Gastrocnemius medialis (tissue), 4 donors: Measurements from ENCODE around the gene FOXF2. TPM values are rescaled to one million over a fixed set of nuclear protein-coding genes. Genes with fewer than 3 reads are reported as not detected.
A peak's percentile ranks its signal among the peaks of the same experiment; 100 is the strongest.

Source experiments
- ATAC-seq, 2 donors: fragments of 150-250 bp; one replicate each; pipeline ENCODE4 v1.9.1; 2016
- DNase-seq, 2 donors: peaks; one replicate each; pipeline ENCODE4 v3.0.0-alpha.2; 2019
- H3K27ac ChIP-seq, 4 donors: fragments of 200-600 bp; sonication (generic); 1 replicate in 1 of 4; 2 replicates in 3 of 4; pipeline ENCODE4 v1.5.1; 2016 to 2018; ENCODE audit warnings: mild to moderate bottlenecking in 2 of 4, moderate library complexity in 1 of 4
- H3K27me3 ChIP-seq, 3 donors: fragments of 200-600 bp; sonication (generic) in 2 of 3; 1 replicate in 1 of 3; 2 replicates in 2 of 3; pipeline versions ENCODE4 v1.5.1 to v1.6.0; 2016 to 2019; ENCODE audit warnings: mild to moderate bottlenecking in 1 of 3, moderate library complexity in 1 of 3
- H3K36me3 ChIP-seq, 2 donors: fragments of 200-600 bp; sonication (generic) in 1 of 2; one replicate each; pipeline ENCODE4 v1.5.1; 2017 to 2018
- H3K4me1 ChIP-seq, 2 donors: fragments of 200-600 bp; sonication (generic) in 1 of 2; one replicate each; pipeline ENCODE4 v1.5.1; 2016 to 2017; ENCODE audit warnings: mild to moderate bottlenecking in 2 of 2
- H3K4me3 ChIP-seq, 4 donors: fragments of 200-600 bp; sonication (generic) in 3 of 4; 1 replicate in 1 of 4; 2 replicates in 3 of 4; pipeline ENCODE4 v1.5.1; 2016 to 2019; ENCODE audit warnings: mild to moderate bottlenecking in 2 of 4
- H3K9me3 ChIP-seq, 3 donors: fragments of 200-600 bp; sonication (generic) in 2 of 3; 1 replicate in 1 of 3; 2 replicates in 2 of 3; pipeline ENCODE4 v1.5.1; 2016 to 2019
- CTCF ChIP-seq, 5 experiments: fragments of 450-650 bp in 3 of 5; fragments of 200-600 bp in 2 of 5; sonication (generic) in 2 of 5; IDR thresholded peaks in 4 of 5; conservative IDR thresholded peaks in 1 of 5; 1 replicate in 4 of 5; 2 replicates in 1 of 5; pipeline ENCODE4 v1.5.1; 2016 to 2019; ENCODE audit warnings: antibody characterized with exemption in 5 of 5, mild to moderate bottlenecking in 3 of 5, moderate library complexity in 3 of 5
- POLR2A ChIP-seq, 2 donors: fragments of 450-650 bp; IDR thresholded peaks; one replicate each; pipeline ENCODE4 v1.6.1; 2017; ENCODE audit warnings: antibody characterized with exemption in 2 of 2, mild to moderate bottlenecking in 2 of 2, moderate library complexity in 2 of 2
- in situ Hi-C, 4 donors: fragments of 200-750 bp; cut with MboI; loops; one replicate each; pipeline versions ENCODE4 v1.15.0 to v1.8.0; 2017; ENCODE audit warnings: low sequenced_read_pairs in 4 of 4
- intact Hi-C: fragments of 100-400 bp; cut with DNase I; formaldehyde crosslinking; loops from one replicate; pipeline ENCODE4 v1.15.1; 2023; ENCODE audit warnings: low total_unique reads
- total RNA-seq, 4 donors: library from RNA; depleted of rRNA; stranded (reverse); fragments of >200 nt; gene quantifications; one replicate each; pipeline versions ENCODE4 v1.1.0 to v1.2.3, GENCODE V29; 2016

Gene FOXF2
- total RNA-seq, 4 donors from 2014 or later: 0.31 to 2.2 (median 1.1) TPM

DNA sequence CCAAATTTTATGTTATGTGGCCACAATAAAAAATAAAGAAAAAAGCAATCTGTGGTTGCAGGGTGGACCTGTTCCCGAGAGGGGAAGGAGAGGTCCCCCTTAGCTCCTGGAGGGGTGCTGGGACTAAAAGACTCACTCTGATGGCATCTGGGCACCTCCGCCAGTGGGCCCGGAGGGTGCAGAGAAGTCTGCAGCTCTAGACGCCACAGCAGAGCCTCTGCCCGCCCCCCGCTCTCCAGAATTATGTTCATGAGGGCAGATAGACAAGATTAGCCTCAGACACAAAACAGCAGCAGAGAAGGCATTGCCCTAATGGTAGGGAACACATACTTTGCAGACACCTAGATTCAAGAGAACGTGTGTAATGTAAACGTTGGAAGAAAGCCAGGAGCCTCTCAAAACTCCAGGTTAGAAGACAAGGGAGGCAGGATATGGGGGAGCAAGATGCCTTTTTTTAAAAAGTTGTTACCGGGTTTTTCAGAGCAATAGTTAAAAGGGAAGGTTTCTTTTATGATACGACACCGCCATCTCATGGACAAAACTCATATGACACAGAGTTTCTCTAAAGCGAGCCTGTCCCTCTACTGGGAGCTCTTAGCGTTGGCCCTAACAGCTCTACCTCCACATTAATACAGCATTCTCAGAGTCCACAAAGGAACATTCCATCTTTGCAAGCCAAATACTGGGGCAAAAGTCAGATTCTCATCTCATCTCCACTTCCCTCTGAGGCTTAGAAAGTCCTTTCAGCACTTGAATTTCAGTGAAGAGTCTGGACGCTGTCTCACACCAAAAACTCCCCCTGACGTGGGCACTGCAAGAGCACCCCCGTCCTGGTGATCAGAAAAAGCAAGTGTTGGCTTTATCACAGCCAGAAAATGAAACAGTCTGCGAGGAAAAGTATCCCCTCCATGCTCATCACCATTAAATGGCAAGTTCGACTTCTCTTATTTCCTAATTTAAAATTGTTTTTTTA lies 47.2 kb downstream of the FOXF2 start:
- Histone ChIP-seq H3K4me3 (no peak overlapping the region), H3K9me3 (no peaks in the 10 kb centered on the region), H3K27ac (no peak overlapping the region), H3K36me3 (no peaks in the 10 kb centered on the region), H3K27me3 (peaks cover 0 to 18% (median 15%) of the 10 kb centered on the region in 3 donors), H3K4me1 (no peaks in the 10 kb centered on the region)
- DNase-seq (no peak), ATAC-seq (peak; percentile 65 to 81)
- intact Hi-C loops: loop anchor here (5.0 kb wide), 2 partner anchors 714 to 844 kb away; no protein-coding TSS in a partner anchor
- TF ChIP-seq CTCF (IDR thresholded peaks at IDR 0.05 in 4 of 5, conservative IDR thresholded peaks at IDR 0.05 in 1 of 5): peak; percentile 61 to 70 (median 65)
- no peak for TF ChIP-seq POLR2A (IDR thresholded peaks at IDR 0.05)
- in situ Hi-C loops: no loop called here

GRCh38 chr6:1437553-1438406 lies 48.4 kb downstream of the FOXF2 start:
- Histone ChIP-seq H3K4me3 (no peak overlapping the region), H3K27ac (no peak overlapping the region), H3K36me3 (no peaks in the 10 kb centered on the region), H3K27me3 (peaks cover 0 to 18% (median 15%) of the 10 kb centered on the region in 3 donors), H3K4me1 (no peaks in the 10 kb centered on the region), H3K9me3 (no peaks in the 10 kb centered on the region)
- in situ Hi-C loops (no loop called here), intact Hi-C loops (loop anchor here (5.0 kb wide), 2 partner anchors 715 to 845 kb away; no protein-coding TSS in a partner anchor)
- DNase-seq: no peak
- no peak for TF ChIP-seq POLR2A (IDR thresholded peaks at IDR 0.05)
- no peak for TF ChIP-seq CTCF (IDR thresholded peaks at IDR 0.05 in 4 of 5, conservative IDR thresholded peaks at IDR 0.05 in 1 of 5)
- no peak for ATAC-seq

GRCh38 chr6:1438471-1438881 lies 49.1 kb downstream of the FOXF2 start:
- no peaks in the 10 kb centered on the region for H3K4me1 ChIP-seq
- no peak overlapping the region for H3K27ac ChIP-seq
- H3K36me3 ChIP-seq: no peaks in the 10 kb centered on the region
- ATAC-seq (no peak), DNase-seq (no peak)
- no peak for TF ChIP-seq POLR2A (IDR thresholded peaks at IDR 0.05)
- no peak for TF ChIP-seq CTCF (IDR thresholded peaks at IDR 0.05 in 4 of 5, conservative IDR thresholded peaks at IDR 0.05 in 1 of 5)
- H3K9me3 ChIP-seq: no peaks in the 10 kb centered on the region
- intact Hi-C loops (loop anchor here (5.0 kb wide), 2 partner anchors 716 to 846 kb away; no protein-coding TSS in a partner anchor), in situ Hi-C loops (no loop called here)
- H3K4me3 ChIP-seq: no peak overlapping the region
- peaks cover 0 to 18% (median 15%) of the 10 kb centered on the region in 3 donors for H3K27me3 ChIP-seq

DNA sequence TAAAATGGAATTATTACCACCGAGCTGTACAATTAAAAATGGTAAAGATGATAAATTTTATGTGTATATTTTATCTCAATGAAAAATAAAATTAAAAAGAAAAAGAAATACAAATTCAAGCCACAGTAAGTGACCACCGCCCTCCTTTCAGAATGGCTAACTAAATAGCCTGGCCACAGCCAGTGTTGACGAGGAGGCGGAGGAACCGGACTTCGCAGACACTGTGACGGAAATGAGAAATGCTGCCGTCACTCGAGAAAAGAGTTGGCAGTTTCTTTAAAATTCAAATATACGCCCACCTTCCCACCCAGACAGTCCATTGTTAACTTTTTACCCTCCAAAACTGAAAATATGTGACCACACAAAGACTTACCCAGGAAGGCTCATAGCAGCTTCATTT lies 50.0 kb downstream of the FOXF2 start:
- Histone ChIP-seq H3K27me3 (peaks cover 0 to 18% (median 15%) of the 10 kb centered on the region in 3 donors), H3K9me3 (no peaks in the 10 kb centered on the region)

More for the DNA sequence above, 50.0 kb downstream of the FOXF2 start:
- intact Hi-C loops (loop anchor here (5.0 kb wide), 2 partner anchors 717 to 847 kb away; no protein-coding TSS in a partner anchor), in situ Hi-C loops (no loop called here)
- ATAC-seq (no peak), DNase-seq (no peak)
- H3K36me3 ChIP-seq: no peaks in the 10 kb centered on the region
- H3K4me1 ChIP-seq: no peaks in the 10 kb centered on the region
- H3K27ac ChIP-seq: no peak overlapping the region
- no peak overlapping the region for H3K4me3 ChIP-seq
- TF ChIP-seq POLR2A (IDR thresholded peaks at IDR 0.05) (no peak), CTCF (IDR thresholded peaks at IDR 0.05 in 4 of 5, conservative IDR thresholded peaks at IDR 0.05 in 1 of 5) (no peak)
